WERI-Rb-1 (cell line): ENCODE results near the gene RHEBL1.

Source experiments
- DNase-seq: peaks from one replicate; pipeline ENCODE4 v3.0.0-alpha.2; 2020
- H3K27ac ChIP-seq: fragments of 250-450 bp; sonication (Bioruptor Pico); 2 replicates; pipeline ENCODE4 v1.5.1; 2020; ENCODE audit warnings: mild to moderate bottlenecking, moderate library complexity
- H3K27me3 ChIP-seq: fragments of 250-450 bp; sonication (Bioruptor Pico); 2 replicates; pipeline ENCODE4 v1.5.1; 2021; ENCODE audit warnings: mild to moderate bottlenecking, low read depth, moderate library complexity; ENCODE audit not compliant: insufficient read depth, severe bottlenecking
- H3K36me3 ChIP-seq: fragments of 250-450 bp; sonication (Bioruptor Pico); 2 replicates; pipeline ENCODE4 v1.5.1; 2020; ENCODE audit warnings: mild to moderate bottlenecking, moderate library complexity
- H3K4me3 ChIP-seq: 2 replicates; pipeline ENCODE4 v1.5.1; 2011; ENCODE audit warnings: low read depth, mild to moderate bottlenecking, control low read depth, low read length
- H3K9me3 ChIP-seq: fragments of 250-450 bp; sonication (Bioruptor Pico); 2 replicates; pipeline ENCODE4 v1.5.1; 2021; ENCODE audit warnings: mild to moderate bottlenecking, moderate library complexity; ENCODE audit not compliant: severe bottlenecking
- TF ChIP-seq, protein P1 (sequence below): IDR thresholded peaks from 2 replicates; pipeline ENCODE4 v1.5.1; 2011; ENCODE audit warnings: low read depth, mild to moderate bottlenecking, control low read depth, inconsistent platforms, low read length

The RHEBL1 gene

DNA sequence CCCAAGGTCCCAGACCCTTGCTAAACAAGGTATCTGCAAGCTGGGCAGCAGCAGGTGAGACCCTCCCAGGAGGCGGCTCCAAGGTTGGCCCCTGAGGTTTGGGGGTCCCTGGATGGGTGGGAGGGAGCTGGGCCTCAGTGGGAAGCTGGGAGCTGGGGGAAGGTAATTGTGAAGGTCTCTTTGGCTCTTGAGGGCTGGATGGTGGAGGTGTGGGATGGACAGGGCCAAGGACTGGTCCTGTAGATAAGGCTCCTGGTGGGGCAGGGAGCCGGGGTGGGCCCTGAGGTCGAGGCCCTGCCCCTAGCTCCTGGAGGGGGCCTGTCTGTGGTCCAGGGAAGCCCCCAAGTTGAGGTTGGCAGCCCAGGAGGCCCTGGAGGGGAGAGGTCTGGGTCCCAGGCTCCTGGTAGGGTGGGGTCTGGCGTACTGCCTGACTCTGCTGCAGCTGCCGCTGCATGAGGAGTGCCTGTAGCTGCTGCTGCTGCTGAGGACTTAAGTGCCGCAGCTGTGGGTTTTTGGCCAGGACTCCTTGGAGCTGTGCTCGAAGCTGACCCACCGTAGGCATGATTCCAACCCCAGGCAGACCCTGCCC, 38.1 kb downstream of the RHEBL1 start:
- Histone ChIP-seq H3K27me3 (no peaks in the 10 kb centered on the region), H3K4me3 (no peak overlapping the region), H3K36me3 (peaks cover 93% of the 10 kb centered on the region), H3K9me3 (no peaks in the 10 kb centered on the region), H3K27ac (no peak overlapping the region)
- DNase-seq, result no peak
- TF ChIP-seq, protein P1, sequence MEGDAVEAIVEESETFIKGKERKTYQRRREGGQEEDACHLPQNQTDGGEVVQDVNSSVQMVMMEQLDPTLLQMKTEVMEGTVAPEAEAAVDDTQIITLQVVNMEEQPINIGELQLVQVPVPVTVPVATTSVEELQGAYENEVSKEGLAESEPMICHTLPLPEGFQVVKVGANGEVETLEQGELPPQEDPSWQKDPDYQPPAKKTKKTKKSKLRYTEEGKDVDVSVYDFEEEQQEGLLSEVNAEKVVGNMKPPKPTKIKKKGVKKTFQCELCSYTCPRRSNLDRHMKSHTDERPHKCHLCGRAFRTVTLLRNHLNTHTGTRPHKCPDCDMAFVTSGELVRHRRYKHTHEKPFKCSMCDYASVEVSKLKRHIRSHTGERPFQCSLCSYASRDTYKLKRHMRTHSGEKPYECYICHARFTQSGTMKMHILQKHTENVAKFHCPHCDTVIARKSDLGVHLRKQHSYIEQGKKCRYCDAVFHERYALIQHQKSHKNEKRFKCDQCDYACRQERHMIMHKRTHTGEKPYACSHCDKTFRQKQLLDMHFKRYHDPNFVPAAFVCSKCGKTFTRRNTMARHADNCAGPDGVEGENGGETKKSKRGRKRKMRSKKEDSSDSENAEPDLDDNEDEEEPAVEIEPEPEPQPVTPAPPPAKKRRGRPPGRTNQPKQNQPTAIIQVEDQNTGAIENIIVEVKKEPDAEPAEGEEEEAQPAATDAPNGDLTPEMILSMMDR, result no peak

DNA sequence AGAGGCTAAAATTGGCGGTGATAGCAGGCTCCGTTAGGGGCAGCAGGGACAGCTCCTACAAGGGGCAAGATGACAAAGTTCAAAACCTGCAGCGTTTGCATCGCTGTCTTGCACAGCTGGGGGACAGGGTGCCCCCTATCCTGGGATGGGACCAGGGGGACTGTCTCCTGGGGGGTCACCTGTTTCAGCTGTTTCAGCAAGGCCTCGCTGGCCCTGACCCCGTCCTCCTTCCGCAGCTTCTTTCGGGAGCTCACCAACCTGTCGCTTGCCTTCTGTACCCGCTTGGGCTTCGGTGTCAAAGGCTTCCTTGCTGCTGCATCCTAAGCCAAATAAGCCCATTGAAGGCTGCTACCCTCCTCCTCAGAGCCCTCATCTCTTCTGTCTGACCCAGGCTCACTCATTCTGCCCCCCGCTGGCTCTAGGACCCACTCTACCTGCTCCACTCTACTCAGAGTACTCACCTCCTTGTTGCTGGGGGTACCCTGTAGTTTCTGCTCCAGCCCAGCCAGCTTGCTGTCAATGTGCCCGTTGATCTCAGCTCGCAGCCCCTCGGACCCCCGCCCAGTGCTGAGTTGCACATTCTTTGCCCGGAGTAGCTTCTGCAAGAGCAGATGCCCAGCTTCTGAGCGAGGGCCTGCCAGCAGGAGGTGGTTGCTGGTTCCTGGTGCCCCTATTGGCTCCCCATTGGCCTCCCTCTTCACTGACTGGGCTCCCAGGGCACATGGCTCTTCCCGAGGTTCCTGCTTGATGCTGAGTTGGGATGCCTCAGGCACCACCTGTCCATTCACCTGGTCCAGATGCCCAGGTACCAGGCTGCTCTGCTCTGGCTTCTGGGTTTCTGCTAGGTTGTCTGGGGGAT, 38.8 kb downstream of the RHEBL1 start:
- TF ChIP-seq, protein P1, result no peak
- Histone ChIP-seq H3K27ac (no peak overlapping the region), H3K9me3 (no peaks in the 10 kb centered on the region), H3K27me3 (no peaks in the 10 kb centered on the region), H3K4me3 (no peak overlapping the region), H3K36me3 (peaks cover 95% of the 10 kb centered on the region)
- no peak for DNase-seq

DNA sequence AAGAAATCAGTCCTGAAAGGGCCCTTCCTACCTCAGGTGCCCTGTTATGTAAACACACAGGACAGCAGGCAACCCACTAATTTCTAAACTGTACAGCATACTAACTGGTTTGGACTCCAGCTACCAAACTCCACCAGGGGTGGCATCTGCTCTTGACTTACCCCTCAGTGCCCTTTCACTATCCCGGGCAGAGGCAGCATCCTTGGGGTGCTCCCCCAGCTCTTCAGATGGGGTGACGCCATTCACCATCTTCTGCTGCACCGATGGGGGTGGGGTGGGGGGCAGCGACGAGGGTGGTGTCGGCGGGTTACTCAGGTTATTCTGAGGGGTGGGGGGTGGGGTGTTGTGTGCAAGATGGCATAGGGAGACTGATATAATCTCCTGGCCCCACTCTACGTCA, 39.7 kb downstream of the RHEBL1 start:
- TF ChIP-seq, protein P1, result no peak
- Histone ChIP-seq H3K36me3 (peaks cover 95% of the 10 kb centered on the region), H3K27me3 (no peaks in the 10 kb centered on the region), H3K4me3 (no peak overlapping the region), H3K27ac (no peak overlapping the region), H3K9me3 (no peaks in the 10 kb centered on the region)
- DNase-seq, result no peak

DNA sequence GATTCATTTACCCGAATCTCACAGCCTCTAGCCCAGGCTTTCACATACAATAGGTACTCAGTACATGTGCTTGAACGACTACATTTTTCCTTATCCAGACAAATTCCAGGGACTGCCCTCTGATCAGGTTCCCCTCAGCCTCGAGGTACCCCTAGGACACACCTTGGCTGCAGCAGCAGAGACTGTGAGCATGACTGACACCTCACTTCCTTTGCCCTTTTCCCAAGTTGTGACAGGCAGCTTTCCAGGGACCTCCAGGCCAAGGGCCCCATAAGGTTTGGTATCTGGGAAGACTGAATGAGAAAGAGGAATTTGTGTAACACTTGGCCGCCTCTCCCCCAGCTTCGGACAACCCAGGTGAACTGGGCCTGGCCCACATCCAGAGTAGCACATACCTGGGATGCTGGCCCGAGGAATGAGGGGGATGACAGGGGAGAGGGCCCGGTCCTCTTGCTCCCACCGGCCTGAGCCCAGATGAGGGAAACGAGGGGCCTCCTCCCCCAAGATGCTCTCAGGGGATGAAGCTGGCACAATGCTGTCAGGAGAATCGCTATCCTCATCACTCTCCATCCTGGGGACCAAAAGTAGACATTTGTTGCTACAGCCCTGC, 41.0 kb downstream of the RHEBL1 start:
- no peak overlapping the region for H3K27ac ChIP-seq
- H3K9me3 ChIP-seq, result no peaks in the 10 kb centered on the region
- peaks cover 95% of the 10 kb centered on the region for H3K36me3 ChIP-seq
- no peak for DNase-seq
- TF ChIP-seq, protein P1, result no peak
- no peak overlapping the region for H3K4me3 ChIP-seq
- no peaks in the 10 kb centered on the region for H3K27me3 ChIP-seq

- TF ChIP-seq, protein P1, result no peak
- Histone ChIP-seq H3K36me3 (peaks cover 92% of the 10 kb centered on the region), H3K4me3 (no peak overlapping the region), H3K27me3 (no peaks in the 10 kb centered on the region), H3K27ac (no peak overlapping the region), H3K9me3 (no peaks in the 10 kb centered on the region)
- DNase-seq, result no peak
Measured at GRCh38 chr12:49027846-49028555, 41.8 kb downstream of the RHEBL1 start.
